Cardiac septum (tissue), 1 donor: ENCODE data around the gene BCAS3. TPM values are rescaled to one million over a fixed set of nuclear protein-coding genes. Genes with fewer than 3 reads are reported as not detected.
A peak's percentile ranks its signal among the peaks of the same experiment; 100 is the strongest.

Source experiments
- DNase-seq: peaks from one replicate; pipeline ENCODE4 v3.0.0-alpha.2; 2020; ENCODE audit warnings: low spot score
- intact Hi-C: fragments of 100-400 bp; cut with DNase I; formaldehyde crosslinking; loops from one replicate; pipeline ENCODE4 v1.14.0; 2022
- total RNA-seq: library from RNA; stranded (reverse); fragmentation: NEBNext Ultra II Directional; extraction: Animal tissue kit (Norgen Biotek cat#: 25700); gene quantifications from one replicate; pipeline ENCODE4 v1.2.1, GENCODE V29; 2021
- donor health status: DM: no; HTN: no; CAD: no.

Gene BCAS3
- total RNA-seq, 1 donor from 2014 or later = 14.8 TPM

DNA sequence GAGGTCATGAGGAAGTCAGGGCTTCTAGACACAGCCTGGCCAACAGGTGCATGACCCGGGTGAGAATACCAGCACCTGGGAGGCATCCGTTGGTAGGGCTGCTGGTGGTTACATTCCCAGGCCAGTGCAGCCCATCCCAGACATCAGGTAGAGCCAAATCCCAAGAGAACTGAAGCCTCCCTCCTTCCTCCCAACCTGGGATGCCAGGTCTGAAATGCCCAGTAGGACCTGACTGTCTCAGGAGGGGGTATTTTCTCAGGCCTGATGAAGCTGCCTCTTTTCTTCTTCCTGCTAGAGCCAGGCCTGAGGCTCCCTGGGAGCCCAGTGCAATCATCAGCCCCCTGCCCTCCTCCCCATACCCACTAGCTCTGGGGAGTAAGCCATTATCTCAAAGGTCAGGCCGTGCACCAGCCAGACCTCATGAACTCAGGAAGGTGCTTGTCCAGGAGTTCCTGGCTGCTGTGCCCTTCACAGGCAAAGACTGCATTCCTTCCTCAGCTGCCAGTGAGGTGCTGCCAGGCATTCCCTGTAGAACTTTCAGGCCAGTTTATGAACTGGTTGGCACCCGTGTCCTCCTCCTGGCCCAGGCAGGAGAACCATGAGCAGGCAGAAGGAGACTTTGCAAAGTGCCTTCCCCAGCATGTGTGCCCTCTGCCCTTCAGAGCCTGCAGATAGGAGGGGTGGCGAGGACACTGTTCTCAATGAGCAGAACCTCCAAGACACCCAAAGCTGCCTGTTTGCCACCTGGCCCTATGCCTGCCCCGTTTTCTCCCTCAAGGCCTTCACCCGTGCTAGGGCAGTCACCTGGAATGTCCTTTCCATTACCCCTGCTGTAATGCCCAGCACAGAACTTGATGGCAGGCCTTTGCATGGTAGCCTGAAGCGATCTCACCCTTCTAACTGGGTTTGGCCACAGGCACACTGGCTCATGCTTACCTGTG, 729.6 kb downstream of the BCAS3 start:
- peak; percentile 73 for DNase-seq
- intact Hi-C loops = no loop called here

DNA sequence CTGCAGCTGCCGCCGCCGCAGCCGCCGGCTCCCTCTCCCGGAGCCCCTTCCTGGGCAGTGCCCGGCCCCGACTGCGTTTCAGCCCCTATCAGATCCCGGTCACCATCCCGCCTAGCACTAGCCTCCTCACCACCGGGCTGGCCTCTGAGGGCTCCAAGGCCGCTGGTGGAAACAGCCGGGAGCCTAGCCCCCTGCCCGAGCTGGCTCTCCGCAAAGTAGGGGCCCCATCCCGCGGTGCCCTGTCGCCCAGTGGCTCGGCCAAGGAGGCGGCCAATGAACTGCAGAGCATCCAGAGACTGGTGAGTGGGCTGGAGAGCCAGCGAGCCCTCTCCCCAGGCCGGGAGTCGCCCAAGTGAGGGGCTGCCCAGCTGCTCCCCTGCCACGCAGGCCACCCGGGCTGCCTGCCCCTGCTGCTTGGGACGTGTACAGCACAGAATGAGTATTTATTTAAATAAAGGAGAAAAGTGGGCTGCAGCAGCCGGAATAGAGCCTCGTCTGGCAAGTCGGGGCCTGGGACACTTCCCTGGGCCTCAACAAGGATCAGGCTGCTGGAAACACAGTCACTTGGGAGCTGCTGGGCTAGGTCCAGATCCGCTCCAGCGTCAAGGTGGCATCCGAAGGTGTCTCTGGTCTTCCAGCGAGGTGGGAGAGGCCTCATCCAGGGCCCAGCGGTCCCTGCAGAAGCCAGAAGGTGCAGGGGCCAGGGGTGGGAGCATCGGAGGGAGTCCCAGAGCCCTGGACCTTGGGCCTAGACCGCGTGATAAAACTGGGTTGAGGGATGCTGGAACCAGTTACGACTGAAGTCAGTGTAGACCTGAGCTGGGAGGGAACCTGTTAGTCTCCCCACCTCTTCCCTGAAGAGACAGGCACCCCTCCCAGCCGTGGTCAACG, 730.7 kb downstream of the BCAS3 start:
- intact Hi-C loops = no loop called here
- DNase-seq = peak; percentile 56

DNA sequence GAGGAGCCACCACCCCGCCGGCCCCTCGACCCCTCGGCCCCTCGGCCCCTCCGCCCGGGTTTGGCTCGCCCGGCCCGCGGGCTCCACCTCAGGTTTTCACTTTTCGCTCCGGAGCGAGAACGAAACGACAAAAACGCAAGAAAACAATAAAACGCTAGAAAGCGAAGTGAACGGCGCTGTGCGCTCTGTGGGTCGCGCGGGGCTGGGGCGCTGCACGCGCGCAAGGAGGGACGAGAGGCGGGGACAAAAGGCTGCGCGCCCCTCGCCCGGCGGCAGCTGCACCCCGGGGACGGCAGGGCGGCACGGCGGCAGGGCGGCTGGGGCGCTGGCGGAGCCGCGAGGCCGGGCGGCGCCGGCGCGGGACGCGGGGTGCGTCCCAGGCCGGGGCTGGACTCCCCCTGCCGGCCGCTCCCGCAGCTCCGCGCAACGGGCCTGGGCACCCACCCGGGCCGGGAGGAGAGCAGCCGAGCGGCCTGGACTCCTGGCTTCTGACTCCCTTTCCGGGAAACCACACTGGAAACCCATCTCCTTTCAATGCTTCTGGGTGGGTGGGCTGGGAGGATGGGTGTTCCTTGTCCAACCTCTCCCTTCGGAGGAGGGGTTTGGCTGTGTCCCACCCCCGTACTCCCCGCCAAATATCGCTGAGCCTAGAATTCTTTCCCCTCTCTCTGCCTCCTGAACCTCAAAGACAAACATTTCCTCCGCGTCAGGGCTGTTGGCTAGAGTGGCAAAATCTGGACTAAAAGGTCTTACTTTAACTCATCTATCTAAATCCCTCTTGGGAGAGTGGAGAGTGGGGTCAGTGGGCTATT, 731.9 kb downstream of the BCAS3 start:
- DNase-seq = peak; percentile 78
- intact Hi-C loops = loop anchor here (5.0 to 10.0 kb wide), 3 partner anchors 407 to 685 kb away; no protein-coding TSS in a partner anchor

DNA sequence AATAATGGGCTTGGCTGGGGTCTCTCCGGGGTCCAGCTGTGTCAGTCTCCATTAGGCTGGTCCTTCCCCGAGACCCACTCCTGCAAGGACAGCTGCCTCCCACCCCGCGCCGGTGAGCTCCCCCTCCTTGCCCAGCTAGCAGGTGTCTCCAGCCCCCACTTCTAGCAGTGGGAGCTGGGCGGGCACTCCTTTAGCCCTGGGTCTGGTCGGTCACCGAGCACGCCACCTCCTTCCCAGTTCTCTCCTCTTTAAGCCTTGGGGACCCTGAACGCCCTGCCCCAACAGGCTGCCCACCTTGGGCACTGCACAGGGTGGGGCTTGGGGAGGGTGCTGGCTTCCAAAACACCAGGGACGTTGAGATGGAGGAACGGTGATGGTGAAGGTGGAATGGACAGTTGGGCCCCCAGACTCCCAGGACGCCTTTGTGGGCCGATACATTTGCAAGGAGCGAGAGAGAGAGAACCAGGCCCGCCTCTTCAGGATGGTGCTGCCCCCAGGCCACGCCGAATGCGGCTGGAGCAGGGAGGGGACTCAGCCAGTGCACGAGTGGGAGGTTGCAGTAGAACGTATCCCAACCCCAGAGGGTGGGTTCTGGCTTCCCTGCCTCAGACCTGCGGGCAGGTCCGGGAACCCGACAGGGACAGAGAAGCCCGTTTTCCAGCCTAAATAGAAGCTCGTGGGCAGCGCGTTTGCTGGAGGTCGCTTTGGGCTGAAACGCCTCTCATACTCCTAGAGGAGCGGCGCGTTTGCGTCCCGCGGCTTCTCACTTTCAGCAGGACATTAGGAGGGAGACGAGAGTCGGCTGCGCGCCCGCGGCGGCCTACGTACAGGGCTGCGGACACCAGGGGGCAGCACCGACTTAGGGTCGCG, 732.7 kb downstream of the BCAS3 start:
- peak; percentile 84 for DNase-seq
- intact Hi-C loops = loop anchor here (5.0 to 10.0 kb wide), 3 partner anchors 408 to 686 kb away; no protein-coding TSS in a partner anchor

DNA sequence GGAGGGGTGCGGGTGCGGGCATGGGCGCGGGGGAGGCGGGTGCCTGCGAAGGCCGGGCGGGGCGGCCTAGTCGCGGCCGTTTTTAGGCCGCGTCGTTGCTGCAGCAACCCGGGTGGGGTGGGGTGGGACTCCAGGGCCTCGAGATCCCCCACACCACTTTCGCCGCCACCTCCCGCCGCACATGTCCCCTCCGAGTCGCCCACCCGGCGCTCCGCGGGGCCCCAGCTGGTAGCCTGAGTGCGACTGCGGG, 733.3 kb downstream of the BCAS3 start:
- intact Hi-C loops = loop anchor here (5.0 to 10.0 kb wide), 3 partner anchors 409 to 686 kb away; no protein-coding TSS in a partner anchor
- no peak for DNase-seq

DNA sequence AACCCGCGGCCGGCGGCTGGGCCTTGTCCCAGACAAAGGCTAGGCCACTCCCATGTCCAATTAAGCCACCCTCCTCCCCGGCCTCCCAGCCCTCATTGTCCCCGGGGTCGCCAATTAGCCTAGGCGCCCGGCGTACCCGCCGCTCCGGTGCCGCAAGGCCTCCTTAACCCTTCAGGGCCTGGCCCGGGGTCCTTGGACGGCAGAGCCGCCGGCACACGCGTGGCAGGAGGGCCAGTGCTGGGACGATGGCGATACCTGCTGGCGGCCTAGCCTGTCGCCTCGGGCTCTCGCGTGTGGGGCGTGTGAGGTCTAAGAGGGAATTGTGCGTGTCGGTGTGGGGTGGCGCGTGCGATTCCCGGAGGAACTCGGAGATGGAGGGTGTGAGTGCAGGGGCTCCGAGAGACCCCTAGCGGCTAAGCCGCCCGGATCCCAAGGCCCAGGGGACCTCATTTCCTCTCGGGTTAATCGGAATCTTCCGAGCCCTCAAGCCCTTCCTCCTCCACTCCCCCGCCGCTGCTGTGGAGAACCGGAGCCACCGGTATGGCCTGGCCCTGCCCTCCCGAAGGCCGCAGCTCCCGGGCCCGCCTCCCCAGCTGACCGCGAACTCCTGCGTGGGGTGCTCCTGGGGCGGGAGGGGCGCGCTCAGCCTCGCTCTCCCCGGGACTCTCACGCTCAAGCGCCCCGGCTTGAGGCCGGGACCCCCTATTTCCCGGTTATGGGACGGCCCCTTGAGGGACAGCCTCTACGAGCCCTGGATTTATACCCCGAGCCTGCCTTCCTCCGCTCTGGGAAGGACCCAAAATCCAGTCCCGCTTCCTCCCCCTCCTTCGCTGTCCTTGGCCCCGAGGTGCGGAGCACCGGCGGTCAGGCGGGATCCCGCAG, 733.9 kb downstream of the BCAS3 start:
- intact Hi-C loops = loop anchor here (5.0 to 10.0 kb wide), 3 partner anchors 409 to 687 kb away; no protein-coding TSS in a partner anchor
- DNase-seq = peak; percentile 76

DNA sequence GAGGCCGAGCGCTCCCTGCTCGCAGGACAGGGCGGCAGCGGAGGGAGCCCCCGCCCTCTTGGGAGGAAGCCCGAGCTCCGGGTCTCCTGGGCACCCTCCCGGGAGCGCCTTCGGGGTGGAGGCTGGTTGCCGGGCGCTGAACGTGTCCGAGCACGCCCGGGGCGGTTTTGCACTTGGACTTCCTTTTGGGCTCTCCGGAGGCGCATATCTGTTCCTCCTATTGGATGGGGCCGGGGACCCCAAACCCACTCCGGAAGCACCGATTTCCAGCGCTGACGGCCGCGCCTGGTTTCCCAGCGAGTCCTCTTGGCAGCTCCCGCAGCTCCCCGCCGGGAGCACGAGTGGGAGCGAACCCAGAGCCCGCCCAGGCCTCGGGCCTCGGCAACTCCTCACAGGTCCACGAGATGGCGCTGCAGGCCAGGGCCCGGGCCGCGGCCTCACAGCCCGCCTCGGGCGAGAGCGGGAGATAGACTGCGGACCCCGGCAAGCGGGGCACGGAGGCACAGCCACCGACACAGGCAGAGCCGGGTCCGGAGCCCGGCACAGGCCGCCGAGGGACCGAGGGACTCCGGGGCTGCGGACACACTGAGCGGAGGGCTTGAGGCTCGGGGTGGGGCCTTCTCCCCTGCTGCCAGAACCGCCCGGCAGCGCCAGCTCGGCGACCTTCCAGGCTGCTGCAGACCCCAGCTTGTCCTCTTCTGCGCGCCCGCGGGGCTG, 734.6 kb downstream of the BCAS3 start:
- peak; percentile 91 for DNase-seq
- intact Hi-C loops = loop anchor here (5.0 to 10.0 kb wide), 3 partner anchors 410 to 688 kb away; no protein-coding TSS in a partner anchor

DNA sequence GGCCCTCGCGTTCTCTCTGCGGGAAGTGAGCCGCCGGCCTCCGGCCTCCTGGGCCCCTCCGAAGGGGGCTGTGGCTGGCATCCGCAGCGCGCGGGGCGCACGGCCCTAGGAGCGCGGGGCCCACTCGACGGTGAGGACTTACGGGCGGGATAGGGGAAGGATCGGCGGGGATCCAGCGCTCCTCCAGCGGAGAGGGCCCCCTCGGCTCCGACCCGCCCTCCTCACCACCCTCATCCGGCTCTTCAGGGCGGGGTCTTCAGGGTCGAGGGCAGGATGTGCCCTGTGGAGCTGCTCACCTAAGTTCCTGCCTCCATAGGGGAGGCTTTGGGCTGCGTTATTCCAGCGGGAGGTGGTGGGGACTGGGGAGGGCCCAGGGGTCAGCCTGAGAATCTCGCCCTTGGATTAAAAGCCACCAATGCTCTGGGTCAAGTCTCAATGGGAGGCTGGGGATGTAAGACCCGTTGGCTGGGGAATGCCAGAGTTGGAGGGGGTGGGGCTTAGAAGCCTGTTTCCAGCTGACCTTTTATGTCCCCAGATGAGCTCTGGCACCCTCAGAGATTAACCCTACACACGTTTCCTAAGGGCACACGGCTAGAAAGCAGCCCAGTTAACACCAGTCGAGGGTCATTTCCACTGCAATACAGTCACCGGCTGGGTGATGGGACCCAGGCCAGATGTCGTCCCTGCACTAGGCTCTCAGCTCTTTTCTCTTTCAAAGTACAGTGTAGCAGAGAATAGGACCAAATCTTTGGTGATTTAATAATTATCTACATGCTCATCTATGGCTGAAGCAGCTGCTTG, 735.4 kb downstream of the BCAS3 start:
- intact Hi-C loops = loop anchor here (5.0 to 10.0 kb wide), 3 partner anchors 411 to 688 kb away; no protein-coding TSS in a partner anchor
- no peak for DNase-seq

DNA sequence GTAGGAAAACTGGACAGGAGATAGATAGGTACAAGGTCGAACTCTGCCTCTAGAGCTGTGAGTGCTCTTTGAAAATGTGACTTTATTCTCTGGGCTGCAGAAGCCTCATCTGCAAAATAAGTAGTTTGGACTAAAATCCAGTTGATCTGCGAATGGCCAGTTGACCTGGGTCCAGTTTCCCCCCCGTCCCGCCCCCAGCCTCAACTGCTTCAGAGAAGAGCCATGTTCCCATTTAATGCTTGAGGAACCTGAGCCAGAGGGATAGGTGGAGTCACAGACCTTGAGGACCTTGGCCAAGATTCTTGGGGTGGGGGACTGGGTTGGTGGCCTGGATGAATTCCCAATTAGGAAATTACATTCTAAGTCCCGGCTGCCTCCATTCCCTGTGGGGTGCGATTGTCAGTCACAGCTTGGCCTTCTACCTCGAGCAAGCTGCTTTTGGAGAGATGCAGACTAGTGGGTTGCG, 736.0 kb downstream of the BCAS3 start:
- intact Hi-C loops = loop anchor here (5.0 to 10.0 kb wide), 3 partner anchors 411 to 689 kb away; no protein-coding TSS in a partner anchor
- no peak for DNase-seq

DNA sequence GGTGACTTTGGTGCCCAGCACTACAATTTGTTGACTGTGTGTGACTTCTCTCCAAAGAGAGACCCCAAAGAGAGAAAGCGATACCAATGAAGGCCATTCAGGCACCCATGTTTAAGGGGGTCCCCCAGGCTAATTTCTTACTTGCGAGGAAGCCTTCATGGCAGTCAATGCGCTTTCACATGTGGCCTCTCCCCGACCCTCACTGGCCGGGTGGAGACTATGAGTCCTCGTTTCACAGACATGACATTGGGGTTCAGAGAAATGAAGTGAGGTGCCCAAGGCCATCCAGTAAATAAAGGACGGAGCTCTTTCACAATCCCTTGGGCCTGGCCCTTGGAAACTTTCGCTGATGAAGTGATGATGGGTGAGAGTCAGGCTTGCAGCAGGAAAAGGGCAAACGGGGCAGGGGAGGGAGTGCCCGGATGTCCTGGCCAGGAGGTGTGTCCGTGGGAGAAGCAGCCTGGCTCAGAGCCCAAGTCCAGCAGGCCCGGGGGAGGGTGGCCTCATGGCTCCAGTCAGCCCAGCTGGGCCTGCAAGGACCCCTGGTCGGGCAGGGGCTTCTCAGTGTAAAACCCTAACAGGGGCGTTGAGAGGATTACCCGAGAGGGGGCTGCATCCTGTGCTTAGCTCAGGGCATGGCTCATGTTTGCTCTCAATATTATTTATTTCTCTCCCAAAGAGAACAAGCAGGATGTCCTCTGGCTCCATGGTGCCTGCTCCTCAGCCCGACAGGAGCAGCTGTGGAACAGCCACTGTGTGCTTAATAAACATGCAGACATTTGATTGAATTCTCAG, 736.7 kb downstream of the BCAS3 start:
- no peak for DNase-seq
- intact Hi-C loops = loop anchor here (5.0 to 10.0 kb wide), 3 partner anchors 412 to 690 kb away; no protein-coding TSS in a partner anchor

DNA sequence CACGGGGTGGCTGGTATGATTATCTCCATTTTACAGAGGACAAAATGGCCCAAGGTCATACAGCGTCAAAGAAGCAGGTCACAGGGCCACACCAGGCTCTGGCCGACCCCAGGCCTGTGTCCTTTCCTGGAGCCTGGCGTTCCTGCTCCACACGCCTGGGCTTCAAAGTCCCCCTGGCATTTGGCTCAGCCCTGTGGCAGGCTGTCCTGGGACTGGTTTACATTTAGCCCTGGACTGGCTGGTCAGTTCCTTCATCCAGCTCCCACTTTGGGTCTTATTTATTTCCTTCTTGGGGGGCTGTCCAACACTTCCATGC, 737.2 kb downstream of the BCAS3 start:
- DNase-seq = no peak
- intact Hi-C loops = loop anchor here (5.0 to 10.0 kb wide), 4 partner anchors 413 to 690 kb away; partner anchors contain the start of gene MED13

DNA sequence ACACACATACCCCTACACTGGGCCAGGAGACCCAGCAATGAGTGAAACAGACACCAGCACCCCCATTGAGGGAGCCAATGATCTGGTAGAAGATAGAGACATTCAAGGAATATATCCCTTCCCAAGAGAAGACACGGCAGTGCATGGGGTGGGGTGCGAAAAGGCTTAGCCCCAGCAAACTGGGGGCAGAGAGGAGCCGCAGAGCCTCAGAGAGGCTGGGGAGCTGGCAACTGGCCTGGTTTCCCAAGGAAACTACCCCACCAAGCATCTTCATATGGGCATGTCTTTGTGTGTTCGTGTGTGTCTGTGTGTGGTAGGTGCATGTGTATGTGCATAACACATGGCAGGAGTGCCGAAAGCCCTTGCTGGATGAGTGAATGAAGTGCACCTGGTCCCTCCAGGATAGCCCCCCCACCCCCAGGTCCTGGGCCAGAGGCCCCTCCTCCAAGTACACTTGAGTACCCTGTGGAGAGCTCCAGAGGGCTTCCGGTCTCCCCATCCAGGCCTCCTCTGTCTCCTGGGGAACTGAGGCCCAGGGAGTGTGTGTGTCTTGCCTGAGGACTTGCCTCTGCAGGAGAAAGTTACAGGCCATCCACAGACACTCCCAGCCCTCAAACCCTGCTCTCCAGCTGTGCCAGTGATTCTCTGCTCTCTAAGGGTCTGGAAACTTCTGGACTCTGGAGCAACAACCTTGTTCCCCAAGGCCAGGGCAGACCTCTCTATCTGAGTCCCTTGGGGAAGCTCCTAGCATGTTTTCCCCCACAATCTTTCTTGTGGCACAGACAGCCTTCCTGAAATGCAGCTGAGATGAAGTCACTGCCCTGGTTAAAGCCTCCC, 737.9 kb downstream of the BCAS3 start:
- intact Hi-C loops = loop anchor here (2.0 to 10.0 kb wide), 3 partner anchors 135 to 691 kb away; partner anchors contain the start of gene MED13
- no peak for DNase-seq

DNA sequence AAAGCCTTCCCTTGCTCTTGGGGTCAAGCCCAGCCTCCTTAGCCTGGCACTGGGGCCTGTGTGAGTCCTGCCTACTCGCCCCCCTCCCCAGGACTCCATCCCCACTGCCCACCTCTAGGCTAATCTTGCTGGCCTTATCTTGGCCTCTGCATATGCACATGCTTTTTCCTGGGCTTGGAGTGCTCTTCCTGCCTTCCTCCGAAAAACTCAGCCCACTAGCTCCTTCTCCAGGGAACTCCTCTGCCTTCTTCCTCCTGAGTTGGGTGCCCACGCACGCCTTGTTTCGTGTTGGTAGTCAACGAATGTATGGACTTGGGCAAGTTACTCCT, 738.5 kb downstream of the BCAS3 start:
- intact Hi-C loops = loop anchor here (2.0 to 10.0 kb wide), 3 partner anchors 135 to 691 kb away; partner anchors contain the start of gene MED13
- DNase-seq = no peak
